IPS DF 6.9 (cell line): ENCODE data around the gene DAAM1.

Experiments
- DNase-seq: peaks from one replicate; pipeline ENCODE4 v3.0.0-alpha.2; 2013; ENCODE audit warnings: low read depth, low spot score
- H3K27ac ChIP-seq: one replicate; pipeline ENCODE4 v1.5.1; 2013; ENCODE audit warnings: low read length, control low read depth
- H3K27me3 ChIP-seq: 2 replicates; pipeline ENCODE4 v1.6.1; 2013; ENCODE audit warnings: mild to moderate bottlenecking, low read length; ENCODE audit not compliant: control insufficient read depth, insufficient read depth
- H3K36me3 ChIP-seq: 2 replicates; pipeline ENCODE4 v1.6.1; 2013; ENCODE audit warnings: low read length; ENCODE audit not compliant: control insufficient read depth, insufficient read depth
- H3K4me1 ChIP-seq: 2 replicates; pipeline ENCODE4 v1.6.1; 2013; ENCODE audit warnings: low read length; ENCODE audit not compliant: control insufficient read depth, insufficient read depth
- H3K4me3 ChIP-seq: 2 replicates; pipeline ENCODE4 v1.5.1; 2013; ENCODE audit warnings: mild to moderate bottlenecking, low read length
- H3K9me3 ChIP-seq: 2 replicates; pipeline ENCODE4 v1.6.1; 2013; ENCODE audit warnings: low read length, inconsistent platforms; ENCODE audit not compliant: control insufficient read depth, insufficient read depth
- WGBS: extraction: QIAGEN DNeasy Blood & Tissue Kit; methylation state at CpG from one replicate; pipeline ENCODE4 v1.1.7; 2013; ENCODE audit warnings: mixed read lengths, missing lambda C conversion rate; ENCODE audit not compliant: insufficient read length, insufficient coverage; 5-methylcytosine and 5-hydroxymethylcytosine counted together

DAAM1 gene

DNA sequence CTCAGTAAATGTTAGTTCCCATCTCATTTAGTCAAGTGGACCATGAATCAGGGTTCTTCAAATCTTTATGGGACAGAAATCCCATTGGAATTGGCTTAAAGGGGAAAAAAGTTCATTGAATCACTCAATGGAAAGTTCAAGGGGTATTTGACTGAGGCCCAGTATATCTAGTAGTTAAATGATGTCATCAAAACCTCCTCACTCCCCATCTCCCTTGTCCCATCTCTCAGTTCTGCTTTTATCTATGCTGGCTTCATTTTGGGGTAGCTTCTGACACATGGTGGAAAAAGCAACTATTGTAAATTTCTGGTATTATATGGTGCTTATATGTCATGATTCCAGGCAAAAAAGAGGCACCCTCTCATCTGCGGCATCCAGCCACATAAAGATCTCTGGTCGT is 51.9 kb downstream of the DAAM1 start:
- no peak for DNase-seq
- WGBS = no CpG with 5 or more reads among the region's 2 CpGs
- Histone ChIP-seq H3K9me3 (no peaks in the 10 kb centered on the region; the same call in 1 of the 2 replicates), H3K4me1 (peaks cover 2% of the 10 kb centered on the region; the same call in 1 of the 2 replicates), H3K27ac (no peak overlapping the region), H3K36me3 (no peaks in the 10 kb centered on the region), H3K4me3 (no peak overlapping the region), H3K27me3 (no peaks in the 10 kb centered on the region)

- H3K36me3 ChIP-seq = no peaks in the 10 kb centered on the region
- no peak overlapping the region for H3K4me3 ChIP-seq
- no peak for DNase-seq
- H3K27ac ChIP-seq = no peak overlapping the region
- no peaks in the 10 kb centered on the region for H3K9me3 ChIP-seq
- no peaks in the 10 kb centered on the region for H3K27me3 ChIP-seq
- H3K4me1 ChIP-seq = peaks cover 2% of the 10 kb centered on the region; the same call in 1 of the 2 replicates
- no CpG with 5 or more reads among the region's 2 CpGs for WGBS
Measured at GRCh38 chr14:59241121-59241520, 52.7 kb downstream of the DAAM1 start.

- Histone ChIP-seq H3K27ac (no peak overlapping the region), H3K27me3 (no peaks in the 10 kb centered on the region)
- no CpG with 5 or more reads among the region's 1 CpG for WGBS
Measured at GRCh38 chr14:59243174-59243573, 54.7 kb downstream of the DAAM1 start.

GRCh38 chr14:59244581-59244980 is 56.1 kb downstream of the DAAM1 start:
- H3K9me3 ChIP-seq = no peaks in the 10 kb centered on the region
- no peak overlapping the region for H3K27ac ChIP-seq
- no peaks in the 10 kb centered on the region for H3K27me3 ChIP-seq
- DNase-seq = no peak
- no peaks in the 10 kb centered on the region for H3K36me3 ChIP-seq
- H3K4me1 ChIP-seq = no peaks in the 10 kb centered on the region
- WGBS = no CpG with 5 or more reads among the region's 2 CpGs
- H3K4me3 ChIP-seq = no peak overlapping the region

More at GRCh38 chr14:59243174-59243573, 54.7 kb downstream of the DAAM1 start:
- H3K4me1 ChIP-seq = no peaks in the 10 kb centered on the region
- DNase-seq = no peak
- no peaks in the 10 kb centered on the region for H3K36me3 ChIP-seq
- H3K4me3 ChIP-seq = no peak overlapping the region
- no peaks in the 10 kb centered on the region for H3K9me3 ChIP-seq

- no CpG with 5 or more reads among the region's 1 CpG for WGBS
- Histone ChIP-seq H3K4me1 (no peaks in the 10 kb centered on the region), H3K27ac (no peak overlapping the region), H3K4me3 (no peak overlapping the region), H3K36me3 (no peaks in the 10 kb centered on the region), H3K9me3 (no peaks in the 10 kb centered on the region), H3K27me3 (no peaks in the 10 kb centered on the region)
- DNase-seq = no peak
Measured at GRCh38 chr14:59245809-59246295, 57.4 kb downstream of the DAAM1 start.

DNA sequence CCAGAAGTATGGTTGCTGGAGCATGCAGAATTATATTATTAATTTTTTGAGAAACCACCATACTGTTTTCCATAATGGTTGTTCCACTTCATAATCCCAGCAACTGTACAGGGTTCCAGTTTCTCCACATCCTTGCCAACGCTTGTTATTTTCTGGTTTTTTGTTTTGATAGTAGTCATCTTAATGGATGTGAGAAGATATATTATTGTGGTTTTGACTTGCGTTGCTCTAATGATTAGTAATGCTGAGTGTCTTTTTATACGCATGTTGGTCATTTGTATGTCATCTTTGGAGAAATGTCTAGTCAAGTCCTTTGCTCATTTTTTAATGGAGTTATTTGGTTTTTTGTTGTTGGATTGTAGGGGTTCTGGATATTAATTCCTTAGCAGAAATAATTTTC is 58.1 kb downstream of the DAAM1 start:
- DNase-seq = no peak
- Histone ChIP-seq H3K4me1 (no peaks in the 10 kb centered on the region), H3K27ac (no peak overlapping the region), H3K4me3 (no peak overlapping the region), H3K36me3 (no peaks in the 10 kb centered on the region), H3K27me3 (no peaks in the 10 kb centered on the region), H3K9me3 (no peaks in the 10 kb centered on the region)
- 100% methylated on average over 1 of the region's 3 CpGs for WGBS

GRCh38 chr14:59247801-59248584 is 59.5 kb downstream of the DAAM1 start:
- H3K9me3 ChIP-seq = no peaks in the 10 kb centered on the region
- H3K4me1 ChIP-seq = no peaks in the 10 kb centered on the region
- H3K27ac ChIP-seq = no peak overlapping the region
- WGBS = no CpG with 5 or more reads among the region's 3 CpGs
- no peak for DNase-seq
- no peak overlapping the region for H3K4me3 ChIP-seq
- no peaks in the 10 kb centered on the region for H3K27me3 ChIP-seq
- H3K36me3 ChIP-seq = no peaks in the 10 kb centered on the region

- Histone ChIP-seq H3K27ac (no peak overlapping the region), H3K9me3 (no peaks in the 10 kb centered on the region), H3K4me3 (no peak overlapping the region), H3K27me3 (no peaks in the 10 kb centered on the region), H3K4me1 (no peaks in the 10 kb centered on the region), H3K36me3 (no peaks in the 10 kb centered on the region)
- WGBS = no CpG with 5 or more reads among the region's 7 CpGs
- DNase-seq = no peak
Measured at GRCh38 chr14:59249029-59249428, 60.6 kb downstream of the DAAM1 start.

- H3K4me3 ChIP-seq = no peak overlapping the region
- no peaks in the 10 kb centered on the region for H3K27me3 ChIP-seq
- WGBS = no CpG with 5 or more reads among the region's 5 CpGs
- no peaks in the 10 kb centered on the region for H3K36me3 ChIP-seq
- no peaks in the 10 kb centered on the region for H3K9me3 ChIP-seq
- H3K4me1 ChIP-seq = peaks cover 5% of the 10 kb centered on the region; the same call in 1 of the 2 replicates
- DNase-seq = no peak
- no peak overlapping the region for H3K27ac ChIP-seq
Measured at GRCh38 chr14:59251811-59252771, 63.6 kb downstream of the DAAM1 start.

DNA sequence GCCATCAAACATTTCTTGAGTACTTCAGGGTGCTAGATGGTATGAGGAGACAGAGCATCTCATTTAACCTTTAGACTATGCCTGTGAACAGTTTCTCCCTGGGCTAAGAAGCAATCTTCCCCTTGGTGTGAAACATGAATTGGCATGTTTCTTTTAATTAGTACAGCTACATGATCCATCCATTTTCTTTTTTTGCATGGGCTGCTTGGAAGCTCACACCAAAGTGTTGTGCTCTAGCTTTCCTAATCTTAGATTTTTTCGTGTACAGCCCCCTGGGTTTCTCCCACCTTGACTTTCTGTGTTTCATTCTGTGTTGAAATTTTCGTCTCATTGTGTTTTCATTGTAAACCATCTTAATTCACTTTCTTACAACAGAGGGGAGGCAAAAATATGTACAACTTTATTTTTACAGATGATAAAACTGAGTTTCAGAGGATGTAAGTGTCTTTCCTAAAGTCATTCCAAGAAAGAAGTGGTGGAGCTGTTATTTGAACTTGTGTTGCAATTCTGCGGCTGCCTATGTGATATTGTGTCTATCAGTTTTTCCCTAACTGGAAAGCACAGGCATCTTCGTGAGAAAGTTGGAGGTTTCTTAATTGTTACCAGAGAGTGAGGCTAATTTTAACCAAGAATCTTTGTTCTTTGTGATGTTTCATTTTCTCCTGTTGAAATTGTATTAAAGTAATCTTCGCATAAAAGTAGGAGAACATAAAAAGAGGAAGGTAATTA is 64.5 kb downstream of the DAAM1 start:
- WGBS = no CpG with 5 or more reads among the region's 5 CpGs
- Histone ChIP-seq H3K4me1 (peaks cover 5% of the 10 kb centered on the region; the same call in 1 of the 2 replicates), H3K27me3 (no peaks in the 10 kb centered on the region), H3K9me3 (no peaks in the 10 kb centered on the region), H3K36me3 (no peaks in the 10 kb centered on the region), H3K4me3 (no peak overlapping the region), H3K27ac (no peak overlapping the region)
- no peak for DNase-seq
